Kidney tubule cell (primary cell): Measurements from ENCODE around the gene AHNAK.
A peak's percentile ranks its signal among the peaks of the same experiment; 100 is the strongest.
"Not testable (repeated sequence)": the region's sequence is repeated elsewhere in the genome, so short reads cannot be mapped to it uniquely, and the experiment has no call there.

Experiments used
- DNase-seq: peaks from one replicate; pipeline ENCODE4 v3.0.0-alpha.2; 2018; ENCODE audit warnings: low spot score

The AHNAK gene

GRCh38 chr11:62458212-62459002 is 88.2 kb downstream of the AHNAK start:
- DNase-seq = no peak

GRCh38 chr11:62457478-62457877 is 89.1 kb downstream of the AHNAK start:
- DNase-seq = no peak

GRCh38 chr11:62456630-62457029 is 90.0 kb downstream of the AHNAK start:
- no peak for DNase-seq

GRCh38 chr11:62452839-62453468 is 93.7 kb downstream of the AHNAK start:
- no peak for DNase-seq

- DNase-seq = no peak
Observed at GRCh38 chr11:62452261-62452660, 94.3 kb downstream of the AHNAK start.

- DNase-seq = no peak
Observed at GRCh38 chr11:62451241-62451621, 95.4 kb downstream of the AHNAK start.

- no peak for DNase-seq
Observed at GRCh38 chr11:62450543-62451240, 95.9 kb downstream of the AHNAK start.

- DNase-seq = not testable (repeated sequence)
Observed at GRCh38 chr11:62449912-62450311, 96.7 kb downstream of the AHNAK start.

- no peak for DNase-seq
Observed at GRCh38 chr11:62449451-62449851, 97.2 kb downstream of the AHNAK start.

GRCh38 chr11:62446091-62446490 is 100.5 kb downstream of the AHNAK start:
- no peak for DNase-seq

- DNase-seq = no peak
Observed at GRCh38 chr11:62445314-62445740, 101.3 kb downstream of the AHNAK start.

GRCh38 chr11:62444835-62445234 is 101.8 kb downstream of the AHNAK start:
- DNase-seq = no peak

GRCh38 chr11:62444236-62444833 is 102.3 kb downstream of the AHNAK start:
- DNase-seq = peak; percentile 77

GRCh38 chr11:62443390-62444235 is 103.0 kb downstream of the AHNAK start:
- no peak for DNase-seq

GRCh38 chr11:62439785-62440602 is 106.6 kb downstream of the AHNAK start:
- peak; percentile 17 for DNase-seq

GRCh38 chr11:62438641-62439040 is 108.0 kb downstream of the AHNAK start:
- DNase-seq = no peak

GRCh38 chr11:62437616-62438015 is 109.0 kb downstream of the AHNAK start:
- DNase-seq = no peak

- no peak for DNase-seq
Observed at GRCh38 chr11:62435846-62436660, 110.6 kb downstream of the AHNAK start.

GRCh38 chr11:62433904-62434276 is 112.7 kb downstream of the AHNAK start:
- no peak for DNase-seq
